OCI-LY7 (cell line): Measurements from ENCODE around the gene RAI2.

Experiments used
- EZH2phosphoT487 ChIP-seq: fragments of 200-600 bp; sonication (generic); IDR thresholded peaks from 2 replicates; pipeline ENCODE4 v1.6.1; 2018; ENCODE audit warnings: low read depth, borderline replicate concordance, mild to moderate bottlenecking, mixed run types, antibody characterized with exemption, low read length, moderate library complexity, mixed read lengths
- TF ChIP-seq, protein P1 (sequence below): fragments of 200-600 bp; sonication (generic); conservative IDR thresholded peaks from 2 replicates; pipeline ENCODE4 v1.5.1; 2014; ENCODE audit warnings: mild to moderate bottlenecking, antibody characterized with exemption, low read length, moderate library complexity, mixed read lengths

DNA sequence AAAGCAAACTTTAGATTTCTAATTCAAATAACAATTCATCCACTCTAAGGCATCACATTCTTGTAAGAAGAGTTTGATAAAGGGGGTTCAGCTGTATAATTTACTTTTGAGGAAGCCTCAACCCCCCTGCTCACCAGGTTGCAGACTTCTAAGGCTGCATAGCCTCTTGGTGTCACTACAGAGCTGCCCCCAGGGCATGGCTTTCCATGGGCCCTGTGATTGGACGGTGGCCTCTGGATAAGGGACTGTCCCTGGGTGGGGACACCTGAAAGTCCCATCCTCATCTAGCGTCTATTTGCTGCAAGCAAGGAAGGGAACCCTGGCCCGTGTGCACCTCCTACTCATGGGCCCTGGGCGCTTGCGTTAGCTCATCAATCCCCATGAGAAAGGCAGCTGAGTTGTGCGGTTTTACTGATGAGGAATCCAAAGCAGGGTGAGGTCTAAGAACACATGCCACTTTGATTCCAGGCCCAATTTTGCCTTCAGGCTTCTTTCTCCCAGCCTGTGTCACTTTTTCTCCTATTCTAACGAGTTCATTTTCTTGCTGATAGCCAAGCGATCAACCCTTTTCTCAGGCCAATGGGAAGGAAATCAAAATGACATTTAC is 72.0 kb downstream of the RAI2 start:
- TF ChIP-seq, protein P1, sequence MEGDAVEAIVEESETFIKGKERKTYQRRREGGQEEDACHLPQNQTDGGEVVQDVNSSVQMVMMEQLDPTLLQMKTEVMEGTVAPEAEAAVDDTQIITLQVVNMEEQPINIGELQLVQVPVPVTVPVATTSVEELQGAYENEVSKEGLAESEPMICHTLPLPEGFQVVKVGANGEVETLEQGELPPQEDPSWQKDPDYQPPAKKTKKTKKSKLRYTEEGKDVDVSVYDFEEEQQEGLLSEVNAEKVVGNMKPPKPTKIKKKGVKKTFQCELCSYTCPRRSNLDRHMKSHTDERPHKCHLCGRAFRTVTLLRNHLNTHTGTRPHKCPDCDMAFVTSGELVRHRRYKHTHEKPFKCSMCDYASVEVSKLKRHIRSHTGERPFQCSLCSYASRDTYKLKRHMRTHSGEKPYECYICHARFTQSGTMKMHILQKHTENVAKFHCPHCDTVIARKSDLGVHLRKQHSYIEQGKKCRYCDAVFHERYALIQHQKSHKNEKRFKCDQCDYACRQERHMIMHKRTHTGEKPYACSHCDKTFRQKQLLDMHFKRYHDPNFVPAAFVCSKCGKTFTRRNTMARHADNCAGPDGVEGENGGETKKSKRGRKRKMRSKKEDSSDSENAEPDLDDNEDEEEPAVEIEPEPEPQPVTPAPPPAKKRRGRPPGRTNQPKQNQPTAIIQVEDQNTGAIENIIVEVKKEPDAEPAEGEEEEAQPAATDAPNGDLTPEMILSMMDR: no peak
- no peak for TF ChIP-seq EZH2phosphoT487
